HepG2 (cell line): ENCODE results near the gene CTNNAL1. TPM values are rescaled to one million over a fixed set of nuclear protein-coding genes. Genes with fewer than 3 reads are reported as not detected.
A peak's percentile ranks its signal among the peaks of the same experiment; 100 is the strongest.

Experiments used
- microRNA counts: library from miRNA; unstranded; fragments of <30 nt; microRNA quantifications from one replicate; lab custom pipeline; 2015
- microRNA-seq: library from miRNA; unstranded; fragments of <30 nt; microRNA quantifications from one replicate; pipeline ENCODE4, GENCODE V29; 2020
- polyA plus RNA-seq, 8 experiments: library from polyadenylated mRNA; depleted of rRNA in 3 of 8; stranded (reverse) in 7 of 8; unstranded in 1 of 8; fragments of >200 nt; fragmentation: Illumina TruSeq in 4 of 8; extraction: Trizol in 4 of 8; gene quantifications; 2 replicates each; pipeline versions ENCODE4 v1.2.1 to v1.2.3, GENCODE V29; 2011 to 2016; ENCODE audit warnings: low read depth in 4 of 8, missing spikeins in 1 of 8, mixed read lengths in 1 of 8; ENCODE audit not compliant: insufficient read depth in 1 of 8
- small RNA-seq, 3 experiments: library from RNA; depleted of rRNA; stranded (forward); fragments of <200 nt; gene quantifications; one replicate each; pipeline ENCODE3, GENCODE V24; 2012; ENCODE audit warnings: low read depth in 2 of 3, low replicate concordance in 1 of 3; ENCODE audit not compliant: insufficient read length in 3 of 3, insufficient read depth in 2 of 3
- total RNA-seq, 5 experiments: library from RNA; depleted of rRNA; stranded (reverse); fragments of >200 nt; fragmentation: Illumina TruSeq; extraction: Trizol; gene quantifications; 2 replicates each; pipeline ENCODE4 v1.2.3, GENCODE V29; 2016; ENCODE audit warnings: low read depth in 1 of 5

Gene CTNNAL1
- total and polyA plus RNA-seq, 2 of the 13 experiments (the other 11 are each of a cell fraction or from before 2014, with no cell fraction given) = 32.0 to 162 TPM

MicroRNAs encoded within 50 kb of the gene (microRNA counts, 767-probe panel; counts per million panel counts)
- microRNA hsa-miR-32-5p (lab: Ali Mortazavi, UCI) = not detected

Small RNAs within 50 kb of the gene (microRNA-seq; reads per million reads assigned to microRNA genes)
- 524 reads per million, percentile 85 among the genes with 10 or more reads in this experiment for gene MIR32

Small RNAs within 50 kb of the gene (small RNA-seq; reads per million reads assigned to genes)
- gene MIR32 = 3.2 to 1,993 (median 869) reads per million in 3 experiments
- 0 reads per million in 3 experiments for gene RF00019

Other genes with a start within 250 kb of the CTNNAL1 start
- gene ACTL7B, start 157.5 kb downstream of the CTNNAL1 start, total RNA-seq (2016; rRNA removed; fragmentation: Illumina TruSeq; extraction: Trizol) = 0.07 TPM in 1 of 2 replicates, not detected in the other
- 0.07 and 0.11 TPM in 2 replicates for gene ACTL7B, start 157.5 kb downstream of the CTNNAL1 start, polyA plus RNA-seq (2011; rRNA removed)
- gene ACTL7A, start 151.2 kb downstream of the CTNNAL1 start, total RNA-seq (2016; rRNA removed; fragmentation: Illumina TruSeq; extraction: Trizol) = not detected in 2 replicates
- not detected in 2 replicates for gene ACTL7A, start 151.2 kb downstream of the CTNNAL1 start, polyA plus RNA-seq (2011; rRNA removed)
- gene ELP1, start 79.4 kb downstream of the CTNNAL1 start, total RNA-seq (2016; rRNA removed; fragmentation: Illumina TruSeq; extraction: Trizol) = 275 and 437 TPM in 2 replicates
- 137 and 157 TPM in 2 replicates for gene ELP1, start 79.4 kb downstream of the CTNNAL1 start, polyA plus RNA-seq (2011; rRNA removed)
- 10.2 and 16.3 TPM in 2 replicates for gene ABITRAM, start 79.1 kb downstream of the CTNNAL1 start, total RNA-seq (2016; rRNA removed; fragmentation: Illumina TruSeq; extraction: Trizol)
- 18.5 and 21.6 TPM in 2 replicates for gene ABITRAM, start 79.1 kb downstream of the CTNNAL1 start, polyA plus RNA-seq (2011; rRNA removed)
- 39.7 and 55.4 TPM in 2 replicates for gene TMEM245, start 106.4 kb upstream of the CTNNAL1 start, total RNA-seq (2016; rRNA removed; fragmentation: Illumina TruSeq; extraction: Trizol)
- gene TMEM245, start 106.4 kb upstream of the CTNNAL1 start, polyA plus RNA-seq (2011; rRNA removed) = 40.1 and 53.5 TPM in 2 replicates
- 0.02 TPM in 1 of 2 replicates, not detected in the other for gene FRRS1L, start 153.8 kb upstream of the CTNNAL1 start, total RNA-seq (2016; rRNA removed; fragmentation: Illumina TruSeq; extraction: Trizol)
- 0.01 and 0.03 TPM in 2 replicates for gene FRRS1L, start 153.8 kb upstream of the CTNNAL1 start, polyA plus RNA-seq (2011; rRNA removed)